Heart left ventricle (tissue), 13 donors: ENCODE measurements around the gene SHC3.

Experiments
- CTCF ChIP-seq, 12 donors: fragments of 200-600 bp; sonication (generic) in 4 of 12; IDR thresholded peaks; one replicate each; pipeline versions ENCODE4 v1.5.0 to v1.8.0; 2018 to 2022; ENCODE audit warnings: antibody characterized with exemption in 12 of 12, mild to moderate bottlenecking in 5 of 12
- POLR2A ChIP-seq, 2 donors: fragments of 450-650 bp; IDR thresholded peaks; one replicate each; pipeline ENCODE4 v1.6.1; 2017; ENCODE audit warnings: antibody characterized with exemption in 2 of 2, mild to moderate bottlenecking in 2 of 2, moderate library complexity in 2 of 2
- donor health status: ischemic (EF 13 %, LVEDD 7.1; RV severe dilation, severe dysfunction).
- donor health status: DM: no; HTN: yes; CAD: no.
- donor health status: DM: no; HTN: no; CAD: no.
- donor health status: ischemic (EF 25% LVEDD 6.9; RV normal size, moderate dysfunction).
- donor health status: ischemic (EF 25% LVEDD 5.7; RV mildly dilated, moderate dysfunction).
- donor health status: ischemic (EF 35%, LVEDD 5.7; RV mildly dilated, moderate dysfunction).
- donor health status: nonischemic (EF 11% LVEDD 7.7; RV severe dilation, severe dysfunction).
- donor health status: DM: yes; HTN: yes; CAD: no.
- donor health status: PGD.
- donor health status: ischemic (EF 29% LVEDD 5.4; RV normal size, mild dysfunction).
- donor health status: nonischemic (EF 23%, LVEDD 6.1; RV moderate dilation, normal function).

- TF ChIP-seq CTCF (IDR thresholded peaks at IDR 0.05) (no peak), POLR2A (IDR thresholded peaks at IDR 0.05) (no peak)
Observed at GRCh38 chr9:89195131-89195797, 16.6 kb upstream of the SHC3 start.
